GM12872 (cell line): ENCODE data around the gene PLXNA3.

Experiments
- TF ChIP-seq, protein P1 (sequence below): IDR thresholded peaks from 3 replicates; pipeline ENCODE4 v1.5.1; 2011; ENCODE audit warnings: low read depth, mild to moderate bottlenecking, low read length, moderate library complexity; ENCODE audit not compliant: insufficient read depth

Gene PLXNA3

DNA sequence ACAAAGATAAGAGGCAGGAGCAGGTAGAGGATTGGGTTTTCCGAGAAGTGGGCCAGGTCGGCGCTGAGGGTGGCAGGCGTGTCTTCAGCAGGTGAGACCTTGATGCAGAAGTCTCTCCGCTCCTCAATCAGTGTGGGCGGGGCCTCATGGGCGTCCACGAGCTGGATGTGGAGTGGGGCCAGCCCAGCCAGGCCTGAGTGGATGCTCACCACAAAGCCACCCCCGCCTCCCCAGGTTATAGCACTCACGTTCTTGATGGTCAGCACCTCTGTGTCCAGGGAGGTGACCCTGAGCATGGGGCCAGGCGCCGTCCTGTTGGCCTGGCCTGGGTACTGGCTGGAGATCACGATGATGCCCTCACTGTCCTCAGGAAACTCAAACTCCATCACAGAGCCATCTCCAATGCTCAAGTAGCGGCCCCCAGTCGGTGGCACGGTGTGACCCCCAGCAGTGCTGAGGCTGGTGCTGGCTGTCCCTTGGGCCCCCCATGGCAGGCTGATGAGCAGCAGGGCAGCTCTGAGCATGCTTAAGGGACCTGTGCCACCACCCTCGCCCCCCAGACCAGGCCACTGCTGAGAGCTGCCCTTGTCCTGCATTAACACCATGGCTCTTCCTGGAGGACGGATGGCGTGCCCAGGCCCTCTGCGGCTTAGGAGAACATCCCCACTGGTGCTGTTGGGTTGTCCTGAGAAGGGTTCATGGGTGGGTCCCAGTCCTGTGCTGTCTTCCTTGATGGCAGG lies 30.4 kb downstream of the PLXNA3 start:
- TF ChIP-seq, protein P1, sequence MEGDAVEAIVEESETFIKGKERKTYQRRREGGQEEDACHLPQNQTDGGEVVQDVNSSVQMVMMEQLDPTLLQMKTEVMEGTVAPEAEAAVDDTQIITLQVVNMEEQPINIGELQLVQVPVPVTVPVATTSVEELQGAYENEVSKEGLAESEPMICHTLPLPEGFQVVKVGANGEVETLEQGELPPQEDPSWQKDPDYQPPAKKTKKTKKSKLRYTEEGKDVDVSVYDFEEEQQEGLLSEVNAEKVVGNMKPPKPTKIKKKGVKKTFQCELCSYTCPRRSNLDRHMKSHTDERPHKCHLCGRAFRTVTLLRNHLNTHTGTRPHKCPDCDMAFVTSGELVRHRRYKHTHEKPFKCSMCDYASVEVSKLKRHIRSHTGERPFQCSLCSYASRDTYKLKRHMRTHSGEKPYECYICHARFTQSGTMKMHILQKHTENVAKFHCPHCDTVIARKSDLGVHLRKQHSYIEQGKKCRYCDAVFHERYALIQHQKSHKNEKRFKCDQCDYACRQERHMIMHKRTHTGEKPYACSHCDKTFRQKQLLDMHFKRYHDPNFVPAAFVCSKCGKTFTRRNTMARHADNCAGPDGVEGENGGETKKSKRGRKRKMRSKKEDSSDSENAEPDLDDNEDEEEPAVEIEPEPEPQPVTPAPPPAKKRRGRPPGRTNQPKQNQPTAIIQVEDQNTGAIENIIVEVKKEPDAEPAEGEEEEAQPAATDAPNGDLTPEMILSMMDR = no peak

GRCh38 chrX:154489182-154489581 lies 31.1 kb downstream of the PLXNA3 start:
- TF ChIP-seq, protein P1 = no peak

DNA sequence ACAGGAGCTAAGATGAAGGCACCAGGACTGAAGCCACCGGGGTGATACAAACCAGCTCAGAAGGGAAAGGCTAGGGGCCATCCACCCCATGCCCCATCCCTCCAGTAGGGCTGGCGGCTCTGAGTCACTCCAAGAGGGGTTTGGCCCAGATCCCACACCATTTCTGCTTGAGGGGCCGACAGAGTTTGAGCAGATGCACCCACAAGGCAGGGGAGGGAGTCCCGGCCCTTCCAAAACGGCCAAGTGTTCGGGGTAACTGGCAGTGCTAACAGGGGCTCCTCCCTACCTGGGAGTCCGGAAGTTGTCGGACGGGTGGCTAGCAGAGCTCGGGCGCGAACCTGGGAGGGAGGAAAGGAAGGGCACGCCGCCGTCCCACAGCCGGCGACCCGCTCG lies 31.9 kb downstream of the PLXNA3 start:
- TF ChIP-seq, protein P1 = no peak

DNA sequence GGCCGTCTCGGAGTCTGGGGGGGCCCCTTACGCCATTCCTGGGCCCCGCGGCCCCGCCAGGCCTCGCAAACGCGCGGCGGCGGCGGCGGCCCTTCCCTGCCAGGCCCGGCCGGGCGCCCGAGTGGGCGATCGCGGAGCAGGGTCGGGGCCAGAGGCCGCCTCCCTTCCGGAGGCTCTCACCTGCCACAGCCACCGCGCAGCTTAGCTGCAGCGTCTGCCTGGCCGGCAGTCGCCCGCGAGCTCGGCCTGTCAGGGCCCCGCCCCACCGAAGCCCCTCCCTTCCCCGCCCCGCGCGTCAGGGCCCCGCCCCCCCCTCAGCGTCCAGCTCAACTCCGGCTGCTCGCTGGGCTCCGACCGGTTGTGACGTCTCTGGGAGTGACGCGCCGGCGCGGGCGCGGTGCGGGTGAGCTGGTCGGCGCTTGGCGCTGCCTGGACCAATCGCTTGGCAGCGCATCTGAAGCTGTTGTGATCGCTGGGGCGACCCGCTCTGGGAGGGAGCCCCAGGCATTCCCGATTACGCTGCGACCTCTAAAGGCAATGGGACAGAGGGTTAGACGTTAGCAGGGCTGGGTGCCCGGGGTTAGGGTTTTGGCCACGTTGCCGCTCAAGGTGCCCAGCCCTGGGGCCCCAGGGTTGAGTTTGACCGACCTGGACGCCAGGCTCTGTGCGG lies 32.5 kb downstream of the PLXNA3 start, which contains the start of gene SLC10A3:
Gene SLC10A3, minus strand, starts transcription at position 216 of the 670 bp plus-strand sequence. CDS start 1,689 bp downstream, outside the sequence.
- TF ChIP-seq, protein P1 = no peak

- TF ChIP-seq, protein P1 = no peak
These were observed 36.6 kb downstream of the PLXNA3 start for GRCh38 chrX:154494715-154495114.

GRCh38 chrX:154495472-154495922 lies 37.4 kb downstream of the PLXNA3 start:
- TF ChIP-seq, protein P1 = no peak

DNA sequence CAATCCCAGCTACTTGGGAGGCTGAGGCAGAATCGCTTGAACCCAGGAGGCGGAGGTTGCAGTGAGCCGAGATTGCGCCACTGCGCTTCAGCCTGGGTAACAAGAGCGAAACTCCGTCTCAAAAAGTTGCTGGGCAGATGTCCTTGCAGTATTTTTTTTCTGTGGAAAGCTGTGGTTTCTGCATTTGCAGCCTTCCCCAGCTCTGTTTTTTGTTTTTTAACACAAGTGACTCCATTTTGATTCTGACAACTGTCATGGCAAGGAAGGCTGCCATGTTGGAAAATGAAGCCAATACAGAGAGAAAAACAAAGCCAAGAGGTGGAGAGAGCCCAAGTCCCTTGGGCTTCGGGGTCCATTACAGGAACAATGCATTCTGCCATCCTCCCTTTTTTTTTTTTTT lies 44.0 kb downstream of the PLXNA3 start:
- TF ChIP-seq, protein P1 = no peak
